OCI-LY7 (cell line): Measurements from ENCODE around the gene COL4A4.

Experiments
- EZH2phosphoT487 ChIP-seq: fragments of 200-600 bp; sonication (generic); IDR thresholded peaks from 2 replicates; pipeline ENCODE4 v1.6.1; 2018; ENCODE audit warnings: low read depth, borderline replicate concordance, mild to moderate bottlenecking, mixed run types, antibody characterized with exemption, low read length, moderate library complexity, mixed read lengths
- TF ChIP-seq, protein P1 (sequence below): fragments of 200-600 bp; sonication (generic); conservative IDR thresholded peaks from 2 replicates; pipeline ENCODE4 v1.5.1; 2014; ENCODE audit warnings: mild to moderate bottlenecking, antibody characterized with exemption, low read length, moderate library complexity, mixed read lengths

DNA sequence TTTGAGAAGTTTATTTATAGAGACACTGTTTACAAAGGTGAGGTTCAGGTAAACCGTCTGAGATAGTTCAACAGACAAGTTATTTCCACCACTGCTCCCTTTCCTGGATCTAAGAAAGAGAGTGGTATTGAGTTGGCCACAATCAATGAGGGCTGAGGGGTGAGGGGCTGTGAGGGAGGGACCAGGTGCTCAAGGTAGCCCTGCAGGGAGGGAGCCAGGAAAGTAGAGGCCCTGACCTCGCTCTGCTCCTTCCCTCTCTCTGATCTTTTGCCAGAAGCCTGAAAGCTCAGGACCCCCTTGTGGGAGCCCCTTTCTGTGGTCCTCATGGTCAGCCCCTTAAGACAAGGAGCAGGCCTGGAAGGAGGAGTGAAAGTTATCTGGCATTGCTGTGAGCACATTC is 30.2 kb upstream of the COL4A4 start:
- TF ChIP-seq, protein P1, sequence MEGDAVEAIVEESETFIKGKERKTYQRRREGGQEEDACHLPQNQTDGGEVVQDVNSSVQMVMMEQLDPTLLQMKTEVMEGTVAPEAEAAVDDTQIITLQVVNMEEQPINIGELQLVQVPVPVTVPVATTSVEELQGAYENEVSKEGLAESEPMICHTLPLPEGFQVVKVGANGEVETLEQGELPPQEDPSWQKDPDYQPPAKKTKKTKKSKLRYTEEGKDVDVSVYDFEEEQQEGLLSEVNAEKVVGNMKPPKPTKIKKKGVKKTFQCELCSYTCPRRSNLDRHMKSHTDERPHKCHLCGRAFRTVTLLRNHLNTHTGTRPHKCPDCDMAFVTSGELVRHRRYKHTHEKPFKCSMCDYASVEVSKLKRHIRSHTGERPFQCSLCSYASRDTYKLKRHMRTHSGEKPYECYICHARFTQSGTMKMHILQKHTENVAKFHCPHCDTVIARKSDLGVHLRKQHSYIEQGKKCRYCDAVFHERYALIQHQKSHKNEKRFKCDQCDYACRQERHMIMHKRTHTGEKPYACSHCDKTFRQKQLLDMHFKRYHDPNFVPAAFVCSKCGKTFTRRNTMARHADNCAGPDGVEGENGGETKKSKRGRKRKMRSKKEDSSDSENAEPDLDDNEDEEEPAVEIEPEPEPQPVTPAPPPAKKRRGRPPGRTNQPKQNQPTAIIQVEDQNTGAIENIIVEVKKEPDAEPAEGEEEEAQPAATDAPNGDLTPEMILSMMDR = no peak
- TF ChIP-seq EZH2phosphoT487 = no peak
